MM.1S (cell line): ENCODE data around the gene IFITM1.

Experiments
- DNase-seq: peaks from one replicate; pipeline ENCODE4 v3.0.0-alpha.2; 2015
- H2AFZ ChIP-seq: fragments of 300-600 bp; sonication (generic); 2 replicates; pipeline ENCODE4 v1.6.0; 2016; ENCODE audit warnings: antibody characterized with exemption, low read length
- H3F3A ChIP-seq: fragments of 300-600 bp; sonication (generic); 2 replicates; pipeline ENCODE4 v1.6.1; 2016; ENCODE audit warnings: mild to moderate bottlenecking, antibody characterized with exemption, low read length, moderate library complexity, mixed read lengths; ENCODE audit not compliant: insufficient read depth
- H3K27ac ChIP-seq: fragments of 300-600 bp; sonication (generic); 2 replicates; pipeline ENCODE4 v1.5.1; 2016; ENCODE audit warnings: mild to moderate bottlenecking, low read length
- H3K27me3 ChIP-seq: fragments of 300-600 bp; sonication (generic); replicated peaks from 2 replicates; pipeline ENCODE4 v1.6.0; 2016; ENCODE audit warnings: low read length; ENCODE audit not compliant: insufficient read depth
- H3K36me3 ChIP-seq: fragments of 300-600 bp; sonication (generic); replicated peaks from 2 replicates; pipeline ENCODE4 v1.6.1; 2016; ENCODE audit warnings: mild to moderate bottlenecking, low read length, mixed read lengths; ENCODE audit not compliant: insufficient read depth
- H3K4me1 ChIP-seq: fragments of 300-600 bp; sonication (generic); 2 replicates; pipeline ENCODE4 v1.6.1; 2016; ENCODE audit warnings: low read length, mixed read lengths
- H3K4me2 ChIP-seq: fragments of 300-600 bp; sonication (generic); 2 replicates; pipeline ENCODE4 v1.6.0; 2016; ENCODE audit warnings: low read depth, low read length
- H3K4me3 ChIP-seq: fragments of 300-600 bp; sonication (generic); 2 replicates; pipeline ENCODE4 v1.5.1; 2016; ENCODE audit warnings: low read length, mixed read lengths
- H3K79me2 ChIP-seq: fragments of 300-600 bp; sonication (generic); 2 replicates; pipeline ENCODE4 v1.6.1; 2016; ENCODE audit warnings: mixed run types, low read length, mixed read lengths
- H3K9ac ChIP-seq: fragments of 300-600 bp; sonication (generic); 2 replicates; pipeline ENCODE4 v1.6.1; 2016; ENCODE audit warnings: low read length, mixed read lengths
- H3K9me2 ChIP-seq: fragments of 300-600 bp; sonication (generic); replicated peaks from 2 replicates; pipeline ENCODE4 v1.6.1; 2016; ENCODE audit warnings: mild to moderate bottlenecking, low read length, mixed read lengths; ENCODE audit not compliant: insufficient read depth
- H3K9me3 ChIP-seq: fragments of 300-600 bp; sonication (generic); replicated peaks from 2 replicates; pipeline ENCODE4 v1.6.1; 2016; ENCODE audit warnings: mild to moderate bottlenecking, low read length, mixed read lengths; ENCODE audit not compliant: insufficient read depth
- H4K20me1 ChIP-seq: fragments of 300-600 bp; sonication (generic); 2 replicates; pipeline ENCODE4 v1.6.1; 2016; ENCODE audit warnings: mild to moderate bottlenecking, low read length, moderate library complexity, mixed read lengths; ENCODE audit not compliant: insufficient read depth
- CTCF ChIP-seq: fragments of 300-600 bp; sonication (generic); IDR thresholded peaks from 2 replicates; pipeline ENCODE4 v1.5.1; 2016; ENCODE audit warnings: antibody characterized with exemption, low read length, mixed read lengths
- EZH2 ChIP-seq: fragments of 300-600 bp; sonication (generic); optimal IDR thresholded peaks from 2 replicates; pipeline ENCODE3; 2017; ENCODE audit warnings: low read depth, mild to moderate bottlenecking, antibody characterized with exemption, low read length, mixed read lengths
- EZH2phosphoT487 ChIP-seq: fragments of 300-600 bp; sonication (generic); IDR thresholded peaks from 2 replicates; pipeline ENCODE4 v1.6.1; 2018; ENCODE audit warnings: antibody characterized with exemption, low read length

The IFITM1 gene

DNA sequence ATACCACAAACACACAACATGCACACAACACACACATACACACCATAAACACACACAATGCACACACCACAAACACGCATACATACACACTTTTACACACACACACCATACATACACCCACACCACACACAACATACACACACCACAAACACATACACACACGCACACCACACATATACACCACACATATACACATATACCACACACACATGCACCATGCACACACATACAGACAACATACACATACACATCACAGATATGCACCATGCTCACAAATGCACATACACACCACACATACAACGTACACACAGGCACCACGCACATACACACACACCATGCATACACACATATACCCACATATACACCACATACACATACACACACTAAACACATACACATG, 43.7 kb downstream of the IFITM1 start:
- Histone ChIP-seq H3K27ac (no peak overlapping the region), H3K4me3 (no peak overlapping the region), H3K9ac (no peak overlapping the region), H4K20me1 (no peaks in the 10 kb centered on the region), H3K79me2 (no peaks in the 10 kb centered on the region), H3K9me2 (no peaks in the 10 kb centered on the region), H3K4me1 (no peaks in the 10 kb centered on the region), H3K4me2 (no peak overlapping the region), H2AFZ (no peak overlapping the region), H3F3A (no peaks in the 10 kb centered on the region), H3K9me3 (no peaks in the 10 kb centered on the region), H3K36me3 (no peaks in the 10 kb centered on the region), H3K27me3 (peaks cover 54% of the 10 kb centered on the region)
- DNase-seq: no peak
- TF ChIP-seq EZH2 (no peak), CTCF (no peak), EZH2phosphoT487 (no peak)

DNA sequence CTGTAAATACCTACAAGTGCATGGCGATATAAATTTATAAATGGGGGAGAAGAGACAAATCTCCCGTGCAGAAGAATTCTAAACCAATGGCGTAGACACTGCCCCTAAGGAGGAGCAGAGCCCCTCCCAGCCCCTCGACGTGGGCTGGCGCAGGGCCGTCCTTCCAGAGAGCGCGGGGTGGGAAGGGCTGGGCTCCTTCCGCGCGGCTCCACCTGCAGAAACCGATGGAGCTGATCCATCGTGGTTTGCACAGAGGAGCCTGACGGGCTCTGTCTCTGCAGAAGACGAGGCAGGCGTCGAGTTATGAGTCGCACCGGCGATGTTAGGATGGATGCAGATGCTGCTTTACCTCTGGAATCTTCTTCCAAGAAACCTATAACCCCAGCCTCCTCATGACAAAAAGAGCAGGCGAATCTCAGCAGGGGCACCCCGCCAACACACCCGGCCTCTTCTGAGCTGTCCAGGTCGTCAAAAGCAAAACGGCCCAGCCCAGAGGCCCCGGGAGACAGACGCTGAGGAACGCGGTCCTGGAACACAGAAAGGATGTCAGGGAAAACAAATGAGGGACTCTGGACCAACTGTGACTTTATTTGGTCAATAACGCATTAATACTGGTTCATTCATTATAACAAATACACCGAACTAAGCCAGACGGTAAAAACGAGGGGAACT, 44.4 kb downstream of the IFITM1 start:
- H3F3A ChIP-seq: no peaks in the 10 kb centered on the region
- H3K9me3 ChIP-seq: no peaks in the 10 kb centered on the region
- H3K9me2 ChIP-seq: no peaks in the 10 kb centered on the region
- H3K27ac ChIP-seq: no peak overlapping the region
- H3K9ac ChIP-seq: no peak overlapping the region
- H3K36me3 ChIP-seq: no peaks in the 10 kb centered on the region
- H4K20me1 ChIP-seq: no peaks in the 10 kb centered on the region
- H3K4me2 ChIP-seq: no peak overlapping the region
- peaks cover 54% of the 10 kb centered on the region for H3K27me3 ChIP-seq
- H3K4me1 ChIP-seq: no peaks in the 10 kb centered on the region
- TF ChIP-seq EZH2 (no peak), EZH2phosphoT487 (no peak), CTCF (no peak)
- H3K4me3 ChIP-seq: no peak overlapping the region
- H3K79me2 ChIP-seq: no peaks in the 10 kb centered on the region
- DNase-seq: no peak
- H2AFZ ChIP-seq: no peak overlapping the region

- no peaks in the 10 kb centered on the region for H3K79me2 ChIP-seq
- H3K27ac ChIP-seq: no peak overlapping the region
- H4K20me1 ChIP-seq: no peaks in the 10 kb centered on the region
- H3K4me3 ChIP-seq: no peak overlapping the region
- H3K27me3 ChIP-seq: peaks cover 54% of the 10 kb centered on the region
- TF ChIP-seq EZH2 (no peak), EZH2phosphoT487 (no peak), CTCF (no peak)
- no peaks in the 10 kb centered on the region for H3K9me3 ChIP-seq
- no peak overlapping the region for H3K9ac ChIP-seq
- H2AFZ ChIP-seq: no peak overlapping the region
- H3K4me1 ChIP-seq: 0 out of 2 replicates have a peak, but pooled peaks cover 2% of the 10 kb centered on the region
- no peak overlapping the region for H3K4me2 ChIP-seq
- H3K9me2 ChIP-seq: no peaks in the 10 kb centered on the region
- H3K36me3 ChIP-seq: no peaks in the 10 kb centered on the region
- no peak for DNase-seq
- H3F3A ChIP-seq: no peaks in the 10 kb centered on the region
These were observed 45.4 kb downstream of the IFITM1 start for GRCh38 chr11:359181-359714.
